ENCODE data around the gene WIPF3.
"Not testable (repeated sequence)": the region's sequence is repeated elsewhere in the genome, so short reads cannot be mapped to it uniquely, and the experiment has no call there.

WIPF3 gene

DNA sequence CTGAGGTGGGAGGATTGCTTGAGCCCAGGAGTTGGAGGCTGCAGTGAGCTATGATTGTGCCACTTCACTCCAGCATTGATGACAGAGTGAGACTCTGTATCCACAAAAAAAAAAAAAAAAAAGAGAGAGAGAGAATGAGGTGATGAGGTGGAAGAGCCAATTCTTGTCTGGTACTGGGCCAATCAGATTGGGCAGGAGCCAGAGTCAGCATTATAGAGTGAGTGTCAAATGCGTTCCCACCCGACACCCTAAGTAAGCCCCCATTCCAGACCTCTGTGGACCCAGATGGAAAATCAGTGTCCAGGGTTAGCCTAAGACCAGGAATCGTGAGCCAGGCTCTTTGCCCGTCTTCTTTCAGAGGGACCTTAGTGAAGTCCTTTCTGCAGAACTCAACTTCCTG is 83.9 kb downstream of the WIPF3 start:
- TF ChIP-seq, protein P1, sequence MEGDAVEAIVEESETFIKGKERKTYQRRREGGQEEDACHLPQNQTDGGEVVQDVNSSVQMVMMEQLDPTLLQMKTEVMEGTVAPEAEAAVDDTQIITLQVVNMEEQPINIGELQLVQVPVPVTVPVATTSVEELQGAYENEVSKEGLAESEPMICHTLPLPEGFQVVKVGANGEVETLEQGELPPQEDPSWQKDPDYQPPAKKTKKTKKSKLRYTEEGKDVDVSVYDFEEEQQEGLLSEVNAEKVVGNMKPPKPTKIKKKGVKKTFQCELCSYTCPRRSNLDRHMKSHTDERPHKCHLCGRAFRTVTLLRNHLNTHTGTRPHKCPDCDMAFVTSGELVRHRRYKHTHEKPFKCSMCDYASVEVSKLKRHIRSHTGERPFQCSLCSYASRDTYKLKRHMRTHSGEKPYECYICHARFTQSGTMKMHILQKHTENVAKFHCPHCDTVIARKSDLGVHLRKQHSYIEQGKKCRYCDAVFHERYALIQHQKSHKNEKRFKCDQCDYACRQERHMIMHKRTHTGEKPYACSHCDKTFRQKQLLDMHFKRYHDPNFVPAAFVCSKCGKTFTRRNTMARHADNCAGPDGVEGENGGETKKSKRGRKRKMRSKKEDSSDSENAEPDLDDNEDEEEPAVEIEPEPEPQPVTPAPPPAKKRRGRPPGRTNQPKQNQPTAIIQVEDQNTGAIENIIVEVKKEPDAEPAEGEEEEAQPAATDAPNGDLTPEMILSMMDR (IDR thresholded peaks at IDR 0.05; ENCODE audit: insufficient read depth, low read depth, low read length, missing control alignments), result no peak
- no peak for DNase-seq (ENCODE audit: low read depth)
- no peak overlapping the region for H3K4me3 ChIP-seq (ENCODE audit: low read depth, low read length)

DNA sequence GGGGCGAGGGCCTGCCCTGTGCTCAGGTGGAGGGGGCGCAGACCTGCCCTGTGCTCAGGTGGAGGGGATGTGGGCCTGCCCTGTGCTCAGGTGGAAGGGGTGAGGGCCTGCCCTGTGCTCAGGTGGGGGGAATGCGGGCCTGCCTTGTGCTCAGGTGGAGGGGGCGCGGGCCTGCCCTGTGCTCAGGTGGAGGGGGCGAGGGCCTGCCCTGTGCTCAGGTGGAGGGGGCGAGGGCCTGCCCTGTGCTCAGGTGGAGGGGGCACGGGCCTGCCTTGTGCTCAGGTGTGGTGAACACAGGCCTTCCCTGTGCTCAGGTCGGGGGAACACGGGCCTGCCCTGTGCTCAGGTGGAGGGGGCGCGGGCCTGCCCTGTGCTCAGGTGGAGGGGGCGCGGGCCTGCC is 84.5 kb downstream of the WIPF3 start:
- H3K4me3 ChIP-seq (ENCODE audit: low read depth, low read length); DNase-seq (ENCODE audit: low read depth): not testable (repeated sequence)

DNA sequence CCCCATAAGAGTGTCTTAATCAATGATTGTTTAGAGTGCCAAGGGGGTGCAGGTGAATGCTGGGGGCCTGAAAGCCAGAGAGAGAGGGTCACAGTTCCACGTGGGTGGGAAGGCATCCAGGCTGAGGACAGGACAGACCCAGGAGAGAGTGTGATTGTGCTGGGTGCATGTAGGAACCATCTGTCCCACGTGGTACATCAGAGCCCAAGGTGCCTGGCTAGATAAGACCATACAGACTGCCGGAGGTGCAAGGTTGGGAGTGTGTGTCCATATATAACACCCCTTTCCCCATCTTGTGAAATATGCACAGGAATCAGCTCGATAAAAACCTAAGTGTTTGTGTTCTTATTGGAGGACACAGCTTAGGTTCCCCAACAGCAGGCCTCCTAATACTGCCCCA is 85.5 kb downstream of the WIPF3 start:
- TF ChIP-seq, protein P1 (IDR thresholded peaks at IDR 0.05; ENCODE audit: insufficient read depth, low read depth, low read length, missing control alignments), result no peak
- no peak for DNase-seq (ENCODE audit: low read depth)
- H3K4me3 ChIP-seq (ENCODE audit: low read depth, low read length), result no peak overlapping the region

- TF ChIP-seq, protein P1 (IDR thresholded peaks at IDR 0.05; ENCODE audit: insufficient read depth, low read depth, low read length, missing control alignments), result no peak
- H3K4me3 ChIP-seq (ENCODE audit: low read depth, low read length), result no peak overlapping the region
- DNase-seq (ENCODE audit: low read depth), result no peak
These were observed 85.9 kb downstream of the WIPF3 start for GRCh38 chr7:29892231-29892630.

DNA sequence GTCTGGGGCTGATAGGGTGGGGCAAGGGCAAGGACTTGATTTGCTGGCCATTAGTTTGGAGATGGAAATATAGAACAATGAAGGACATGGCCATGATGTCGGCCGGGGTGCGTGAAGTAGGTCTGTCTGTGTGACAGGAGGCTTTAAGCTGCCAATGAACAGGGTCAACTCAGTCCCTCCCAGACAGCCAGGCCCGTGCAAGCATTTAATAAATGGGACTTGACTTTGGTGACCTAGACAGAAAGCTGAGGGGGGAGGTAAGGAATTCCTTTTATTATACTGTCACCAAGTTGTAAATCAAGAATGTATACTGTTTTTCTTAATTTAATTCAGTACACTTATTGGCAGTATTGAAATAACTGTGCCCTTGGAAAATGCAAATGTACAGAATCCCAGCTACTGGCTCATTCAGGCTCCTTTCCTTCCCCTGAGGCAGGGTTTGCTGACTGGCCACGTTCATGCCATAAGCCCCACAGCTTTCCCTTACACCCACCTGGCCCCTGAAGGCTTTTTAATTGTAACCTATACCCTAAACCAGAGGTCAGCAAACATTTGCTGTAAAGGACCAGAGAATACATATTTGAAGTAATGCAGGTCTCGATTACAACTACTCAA is 87.2 kb downstream of the WIPF3 start:
- TF ChIP-seq, protein P1 (IDR thresholded peaks at IDR 0.05; ENCODE audit: insufficient read depth, low read depth, low read length, missing control alignments), result no peak
- H3K4me3 ChIP-seq (ENCODE audit: low read depth, low read length), result no peak overlapping the region
- DNase-seq (ENCODE audit: low read depth), result no peak

GRCh38 chr7:29894256-29894655 is 87.9 kb downstream of the WIPF3 start:
- no peak for DNase-seq (ENCODE audit: low read depth)
- TF ChIP-seq, protein P1 (IDR thresholded peaks at IDR 0.05; ENCODE audit: insufficient read depth, low read depth, low read length, missing control alignments), result no peak
- H3K4me3 ChIP-seq (ENCODE audit: low read depth, low read length), result no peak overlapping the region

DNA sequence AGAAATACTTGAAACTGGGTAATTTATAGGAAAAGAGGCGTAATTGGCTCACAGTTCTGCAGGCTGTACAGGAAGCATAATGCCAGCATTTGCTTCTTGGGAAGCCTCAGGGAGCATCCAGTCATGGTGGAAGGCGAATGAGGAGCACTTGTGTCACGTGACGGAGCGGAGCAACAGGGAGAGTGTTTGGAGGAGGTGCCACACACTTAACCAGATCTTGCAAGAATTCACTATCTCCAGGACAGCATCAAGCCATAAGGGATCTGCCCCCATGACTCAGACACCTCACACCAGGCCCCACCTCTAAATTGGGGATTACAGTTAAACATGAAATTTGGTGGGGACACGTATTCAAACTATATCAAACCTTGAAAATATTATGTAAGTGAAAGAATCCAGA is 89.3 kb downstream of the WIPF3 start:
- no peak for DNase-seq (ENCODE audit: low read depth)
- H3K4me3 ChIP-seq (ENCODE audit: low read depth, low read length), result no peak overlapping the region
- TF ChIP-seq, protein P1 (IDR thresholded peaks at IDR 0.05; ENCODE audit: insufficient read depth, low read depth, low read length, missing control alignments), result no peak
